Adipose tissue (tissue), 3 donors: ENCODE measurements around the gene MGAT5. TPM values are rescaled to one million over a fixed set of nuclear protein-coding genes. Genes with fewer than 3 reads are reported as not detected.

ENCODE experiments used
- H3K27ac ChIP-seq: one replicate; pipeline ENCODE4 v1.5.1; 2013; ENCODE audit warnings: low read depth, low read length
- WGBS, 3 donors: extraction: QIAGEN DNeasy Blood & Tissue Kit; methylation state at CpG; one replicate each; pipeline ENCODE4 v1.1.7; 2013; 5-methylcytosine and 5-hydroxymethylcytosine counted together
- polyA plus RNA-seq, 3 donors: library from polyadenylated mRNA; stranded (reverse); fragments of 200-250 nt; gene quantifications; one replicate each; pipeline ENCODE4 v1.2.3, GENCODE V29; 2013
- donor health status: healthy with polysubstance abuse.
- donor health status: Bipolar disorder and iron deficiency.
- donor health status: healthy.

The MGAT5 gene
- polyA plus RNA-seq, 3 donors, result 4.8 to 7.2 (median 6.7) TPM

GRCh38 chr2:134269972-134270735, 16.3 kb downstream of the MGAT5 start:
- H3K27ac ChIP-seq, result no peak overlapping the region
- 76 to 85% (median 84%) methylated on average over 7 of the region's 7 CpGs for WGBS, 3 donors

GRCh38 chr2:134271758-134272157, 17.9 kb downstream of the MGAT5 start:
- H3K27ac ChIP-seq, result no peak overlapping the region
- 66 to 87% (median 77%) methylated on average over 2 of the region's 2 CpGs for WGBS, 3 donors

GRCh38 chr2:134272806-134273205, 18.9 kb downstream of the MGAT5 start:
- no peak overlapping the region for H3K27ac ChIP-seq
- 89 to 96% (median 94%) methylated on average over 9 of the region's 9 CpGs for WGBS, 3 donors

- H3K27ac ChIP-seq, result no peak overlapping the region
- 66 to 92% (median 83%) methylated on average over 4 of the region's 4 CpGs for WGBS, 3 donors
These were observed 19.5 kb downstream of the MGAT5 start for GRCh38 chr2:134273256-134273983.

- 93 to 99% (median 95%) methylated on average over 3 of the region's 3 CpGs for WGBS, 3 donors
- no peak overlapping the region for H3K27ac ChIP-seq
These were observed 20.2 kb downstream of the MGAT5 start for GRCh38 chr2:134274121-134274520.

GRCh38 chr2:134275058-134275862, 21.4 kb downstream of the MGAT5 start:
- no peak overlapping the region for H3K27ac ChIP-seq
- WGBS, 3 donors, result 81 to 88% (median 84%) methylated on average over 7 of the region's 7 CpGs

- WGBS, 3 donors, result 93 to 96% (median 93%) methylated on average over 6 of the region's 6 CpGs
- H3K27ac ChIP-seq, result no peak overlapping the region
These were observed 22.7 kb downstream of the MGAT5 start for GRCh38 chr2:134276381-134277172.

- H3K27ac ChIP-seq, result no peak overlapping the region
- 70 to 88% (median 71%) methylated on average over 4 of the region's 4 CpGs for WGBS, 3 donors
These were observed 23.4 kb downstream of the MGAT5 start for GRCh38 chr2:134277223-134277622.

- no peak overlapping the region for H3K27ac ChIP-seq
- whole genome bisulfite sequencing, 3 donors, result 75 to 84% (median 79%) methylated on average over 1 of the region's 1 CpG
These were observed 24.7 kb downstream of the MGAT5 start for GRCh38 chr2:134278553-134278952.

- H3K27ac ChIP-seq, result no peak overlapping the region
- WGBS, 3 donors, result 50 to 90% (median 88%) methylated on average over 3 of the region's 3 CpGs
These were observed 25.5 kb downstream of the MGAT5 start for GRCh38 chr2:134279417-134279816.

- no peak overlapping the region for H3K27ac ChIP-seq
- 83 to 89% (median 88%) methylated on average over 5 of the region's 5 CpGs for WGBS, 3 donors
These were observed 26.4 kb downstream of the MGAT5 start for GRCh38 chr2:134280231-134280630.

- WGBS, 3 donors, result 95% methylated on average over 4 of the region's 4 CpGs
- no peak overlapping the region for H3K27ac ChIP-seq
These were observed 26.9 kb downstream of the MGAT5 start for GRCh38 chr2:134280726-134281125.

GRCh38 chr2:134281815-134282419, 28.0 kb downstream of the MGAT5 start:
- 87 to 92% (median 91%) methylated on average over 5 of the region's 5 CpGs for WGBS, 3 donors
- no peak overlapping the region for H3K27ac ChIP-seq

GRCh38 chr2:134282629-134283400, 28.9 kb downstream of the MGAT5 start:
- H3K27ac ChIP-seq, result no peak overlapping the region
- 87 to 93% (median 92%) methylated on average over 4 of the region's 4 CpGs for WGBS, 3 donors

- no peak overlapping the region for H3K27ac ChIP-seq
- 72 to 86% (median 85%) methylated on average over 5 of the region's 5 CpGs for WGBS, 3 donors
These were observed 29.8 kb downstream of the MGAT5 start for GRCh38 chr2:134283661-134284060.

- WGBS, 3 donors, result 97 to 100% (median 99%) methylated on average over 1 of the region's 1 CpG
- H3K27ac ChIP-seq, result no peak overlapping the region
These were observed 30.3 kb downstream of the MGAT5 start for GRCh38 chr2:134284119-134284670.

GRCh38 chr2:134287323-134287722, 33.5 kb downstream of the MGAT5 start:
- WGBS, 3 donors, result 79 to 88% (median 83%) methylated on average over 2 of the region's 2 CpGs
- no peak overlapping the region for H3K27ac ChIP-seq
